ENCODE measurements around the gene DNM1L.

GRCh38 chr12:32765906-32766305 lies 86.8 kb downstream of the DNM1L start:
- TF ChIP-seq CTCF (IDR thresholded peaks at IDR 0.05): no peak
- no peak for TF ChIP-seq POLR2A (IDR thresholded peaks at IDR 0.05)
- no peak for TF ChIP-seq POLR2AphosphoS5 (IDR thresholded peaks at IDR 0.05)
- no peak for TF ChIP-seq EP300 (IDR thresholded peaks at IDR 0.05)
